ENCODE measurements around the gene RNU5B-1.

Gene RNU5B-1

GRCh38 chr15:65289261-65289854, 15.1 kb upstream of the RNU5B-1 start:
- peak; percentile 73 for DNase-seq

- DNase-seq = no peak
These were observed 14.2 kb upstream of the RNU5B-1 start for GRCh38 chr15:65290228-65290627.

GRCh38 chr15:65292938-65293518, 11.4 kb upstream of the RNU5B-1 start:
- peak; percentile 55 for DNase-seq

- DNase-seq = no peak
These were observed 5.7 kb upstream of the RNU5B-1 start for GRCh38 chr15:65298731-65299130.

GRCh38 chr15:65300924-65301441, 3.5 kb upstream of the RNU5B-1 start:
- DNase-seq = no peak

- no peak for DNase-seq
These were observed 2.4 kb upstream of the RNU5B-1 start for GRCh38 chr15:65302061-65302460.

- DNase-seq = peak; percentile 75
These were observed 643 bp upstream of the RNU5B-1 start for GRCh38 chr15:65303687-65304380.

GRCh38 chr15:65305150-65305758, 777 bp downstream of the RNU5B-1 start:
- no peak for DNase-seq

GRCh38 chr15:65305776-65306175, 1.3 kb downstream of the RNU5B-1 start:
- peak; percentile 46 for DNase-seq

- no peak for DNase-seq
These were observed 2.1 kb downstream of the RNU5B-1 start for GRCh38 chr15:65306551-65306950.

- DNase-seq = no peak
These were observed 3.5 kb downstream of the RNU5B-1 start for GRCh38 chr15:65307978-65308377.

GRCh38 chr15:65309882-65310418, 5.5 kb downstream of the RNU5B-1 start:
- DNase-seq = no peak

GRCh38 chr15:65310431-65311137, 6.1 kb downstream of the RNU5B-1 start:
- peak; percentile 58 for DNase-seq

GRCh38 chr15:65311760-65312159, 7.3 kb downstream of the RNU5B-1 start:
- no peak for DNase-seq

GRCh38 chr15:65312400-65312916, 8.0 kb downstream of the RNU5B-1 start:
- no peak for DNase-seq

GRCh38 chr15:65318870-65319356, 14.4 kb downstream of the RNU5B-1 start:
- DNase-seq = peak; percentile 90

- peak; percentile 83 for DNase-seq
These were observed 18.6 kb downstream of the RNU5B-1 start for GRCh38 chr15:65323071-65323511.

GRCh38 chr15:65326117-65326526, 21.6 kb downstream of the RNU5B-1 start:
- DNase-seq = no peak

GRCh38 chr15:65326818-65327217, 22.3 kb downstream of the RNU5B-1 start:
- no peak for DNase-seq

GRCh38 chr15:65327651-65328393, 23.3 kb downstream of the RNU5B-1 start:
- no peak for DNase-seq

- no peak for DNase-seq
These were observed 24.2 kb downstream of the RNU5B-1 start for GRCh38 chr15:65328506-65329287.

Measured in hematopoietic multipotent progenitor cell treated with erythropoietin and hydrocortisone succinate and interleukin-3 and kit ligand, for 4 days (in vitro differentiated cells).